Small intestine (tissue), 7 donors: ENCODE results near the gene B4GALT5. TPM values are rescaled to one million over a fixed set of nuclear protein-coding genes. Genes with fewer than 3 reads are reported as not detected.
A peak's percentile ranks its signal among the peaks of the same experiment; 100 is the strongest.

ENCODE experiments used
- DNase-seq, 2 donors: peaks; one replicate each; pipeline versions ENCODE4 v3.0.0 to v3.0.0-alpha.2; 2013
- FAIRE-seq: peaks from 2 replicates; lab custom pipeline; 2012; peaks lifted over from hg19 to GRCh38; lab: Jason Lieb, UNC
- H3K27ac ChIP-seq, 3 donors: one replicate each; pipeline ENCODE4 v1.5.1; 2013; ENCODE audit warnings: low read length in 2 of 3, mild to moderate bottlenecking in 2 of 3, control low read depth in 1 of 3, inconsistent platforms in 1 of 3, low read depth in 1 of 3, moderate library complexity in 1 of 3
- H3K27me3 ChIP-seq, 3 donors: one replicate each; pipeline ENCODE4 v1.6.1; 2013; ENCODE audit warnings: low read length in 3 of 3, inconsistent platforms in 1 of 3; ENCODE audit not compliant: control insufficient read depth in 3 of 3, insufficient read depth in 3 of 3
- H3K36me3 ChIP-seq, 3 donors: one replicate each; pipeline ENCODE4 v1.6.1; 2013; ENCODE audit warnings: low read length in 3 of 3, inconsistent platforms in 1 of 3, low read depth in 1 of 3, mild to moderate bottlenecking in 1 of 3, moderate library complexity in 1 of 3; ENCODE audit not compliant: control insufficient read depth in 3 of 3, insufficient read depth in 2 of 3
- H3K4me1 ChIP-seq, 3 donors: one replicate each; pipeline ENCODE4 v1.6.1; 2013; ENCODE audit warnings: low read length in 2 of 3, inconsistent platforms in 1 of 3, low read depth in 1 of 3, mild to moderate bottlenecking in 1 of 3, moderate library complexity in 1 of 3; ENCODE audit not compliant: control insufficient read depth in 3 of 3, insufficient read depth in 2 of 3
- H3K4me3 ChIP-seq, 3 donors: one replicate each; pipeline ENCODE4 v1.5.1; 2013; ENCODE audit warnings: low read length in 3 of 3, control low read depth in 1 of 3, inconsistent platforms in 1 of 3, low read depth in 1 of 3, mild to moderate bottlenecking in 1 of 3, moderate library complexity in 1 of 3
- H3K9me3 ChIP-seq, 2 donors: one replicate each; pipeline ENCODE4 v1.6.1; 2013; ENCODE audit warnings: low read depth in 1 of 2, low read length in 1 of 2; ENCODE audit not compliant: control insufficient read depth in 2 of 2, insufficient read depth in 1 of 2
- WGBS, 3 donors: extraction: QIAGEN DNeasy Blood & Tissue Kit; methylation state at CpG; one replicate each; pipeline ENCODE4 v1.1.7; 2013; 5-methylcytosine and 5-hydroxymethylcytosine counted together
- polyA plus RNA-seq, 4 donors: library from polyadenylated mRNA; stranded (reverse) in 3 of 4; unstranded in 1 of 4; fragments of 200-250 nt in 3 of 4; fragments of 120-200 nt in 1 of 4; gene quantifications; one replicate each; pipeline versions ENCODE4 v1.2.1 to v1.2.3, GENCODE V29; 2013
- donor health status: healthy with polysubstance abuse.
- donor health status: control.
- donor health status: control.
- donor health status: Bipolar disorder and iron deficiency.
- donor health status: healthy.

B4GALT5 gene
- polyA plus RNA-seq, 4 donors = 11.9 to 47.1 (median 20.5) TPM

GRCh38 chr20:49635166-49635565 lies 78.5 kb downstream of the B4GALT5 start:
- DNase-seq = no peak
- 72 to 86% (median 84%) methylated on average over 16 of the region's 16 CpGs for WGBS, 3 donors
- Histone ChIP-seq H3K4me3 (no peak overlapping the region), H3K4me1 (no peaks in the 10 kb centered on the region), H3K9me3 (no peaks in the 10 kb centered on the region), H3K27me3 (no peaks in the 10 kb centered on the region), H3K27ac (no peak overlapping the region), H3K36me3 (peaks cover 9 to 63% (median 21%) of the 10 kb centered on the region in 3 donors)
- FAIRE-seq = no peak

GRCh38 chr20:49634116-49634515 lies 79.6 kb downstream of the B4GALT5 start:
- Histone ChIP-seq H3K4me3 (no peak overlapping the region), H3K36me3 (peaks cover 9 to 55% (median 15%) of the 10 kb centered on the region in 3 donors), H3K27me3 (no peaks in the 10 kb centered on the region), H3K27ac (no peak overlapping the region), H3K9me3 (no peaks in the 10 kb centered on the region), H3K4me1 (no peaks in the 10 kb centered on the region)
- DNase-seq (no peak), FAIRE-seq (no peak)
- 84 to 89% (median 85%) methylated on average over 5 of the region's 5 CpGs for WGBS, 3 donors

GRCh38 chr20:49633643-49634042 lies 80.0 kb downstream of the B4GALT5 start:
- Histone ChIP-seq H3K4me1 (no peaks in the 10 kb centered on the region), H3K36me3 (peaks cover 9 to 55% (median 15%) of the 10 kb centered on the region in 3 donors), H3K9me3 (no peaks in the 10 kb centered on the region), H3K27ac (no peak overlapping the region), H3K4me3 (no peak overlapping the region), H3K27me3 (no peaks in the 10 kb centered on the region)
- DNase-seq = no peak
- WGBS, 3 donors = 80 to 94% (median 93%) methylated on average over 4 of the region's 4 CpGs
- no peak for FAIRE-seq

GRCh38 chr20:49633023-49633422 lies 80.7 kb downstream of the B4GALT5 start:
- WGBS, 3 donors = 91 to 95% (median 94%) methylated on average over 5 of the region's 5 CpGs
- H3K4me1 ChIP-seq = no peaks in the 10 kb centered on the region
- H3K36me3 ChIP-seq = peaks cover 9 to 54% (median 15%) of the 10 kb centered on the region in 3 donors
- H3K27ac ChIP-seq = no peak overlapping the region
- DNase-seq (no peak), FAIRE-seq (no peak)
- H3K27me3 ChIP-seq = no peaks in the 10 kb centered on the region
- H3K9me3 ChIP-seq = peaks cover 0 to 4% of the 10 kb centered on the region in 2 donors
- no peak overlapping the region for H3K4me3 ChIP-seq

GRCh38 chr20:49631856-49632418 lies 81.7 kb downstream of the B4GALT5 start:
- H3K36me3 ChIP-seq = peaks cover 5 to 45% (median 13%) of the 10 kb centered on the region in 3 donors
- H3K27me3 ChIP-seq = no peaks in the 10 kb centered on the region
- no peak overlapping the region for H3K4me3 ChIP-seq
- WGBS, 3 donors = 87 to 91% (median 90%) methylated on average over 15 of the region's 15 CpGs
- FAIRE-seq (no peak), DNase-seq (no peak)
- no peaks in the 10 kb centered on the region for H3K4me1 ChIP-seq
- peaks cover 0 to 4% of the 10 kb centered on the region in 2 donors for H3K9me3 ChIP-seq
- H3K27ac ChIP-seq = no peak overlapping the region

- Histone ChIP-seq H3K4me3 (no peak overlapping the region), H3K27me3 (no peaks in the 10 kb centered on the region), H3K4me1 (no peaks in the 10 kb centered on the region), H3K27ac (peak overlapping the region in 2 of 3 donors; percentile 6 to 13), H3K36me3 (peaks cover 3 to 38% (median 6%) of the 10 kb centered on the region in 3 donors), H3K9me3 (peaks cover 0 to 4% of the 10 kb centered on the region in 2 donors)
- 43 to 54% (median 50%) methylated on average over 9 of the region's 9 CpGs for WGBS, 3 donors
- DNase-seq = no peak
- no peak for FAIRE-seq
Observed at GRCh38 chr20:49631061-49631716, 82.5 kb downstream of the B4GALT5 start.

GRCh38 chr20:49630396-49630951 lies 83.2 kb downstream of the B4GALT5 start:
- DNase-seq = no peak
- peaks cover 3 to 32% (median 5%) of the 10 kb centered on the region in 3 donors for H3K36me3 ChIP-seq
- no peaks in the 10 kb centered on the region for H3K4me1 ChIP-seq
- H3K27ac ChIP-seq = peak overlapping the region in 1 of 3 donors; percentile 13
- WGBS, 3 donors = 64 to 76% (median 73%) methylated on average over 10 of the region's 10 CpGs
- no peak for FAIRE-seq
- H3K9me3 ChIP-seq = peaks cover 0 to 4% of the 10 kb centered on the region in 2 donors
- H3K27me3 ChIP-seq = no peaks in the 10 kb centered on the region
- H3K4me3 ChIP-seq = no peak overlapping the region

- Histone ChIP-seq H3K4me3 (no peak overlapping the region), H3K9me3 (peaks cover 0 to 4% of the 10 kb centered on the region in 2 donors), H3K27ac (no peak overlapping the region), H3K27me3 (no peaks in the 10 kb centered on the region), H3K36me3 (peaks cover 0 to 25% (median 0%) of the 10 kb centered on the region in 3 donors), H3K4me1 (no peaks in the 10 kb centered on the region)
- DNase-seq (no peak), FAIRE-seq (no peak)
- WGBS, 3 donors = 92 to 96% (median 94%) methylated on average over 1 of the region's 1 CpG
Observed at GRCh38 chr20:49629606-49630005, 84.1 kb downstream of the B4GALT5 start.
